GM18951 (cell line): ENCODE measurements around the gene COL4A2.

ENCODE experiments used
- POLR2A ChIP-seq: IDR thresholded peaks from 4 replicates; pipeline ENCODE4 v1.6.1; 2011; ENCODE audit warnings: mild to moderate bottlenecking; ENCODE audit not compliant: insufficient read length, insufficient read depth; ENCODE audit errors: extremely low read depth
- in situ Hi-C: fragments of 300-500 bp; cut with MboI; formaldehyde crosslinking; loops from one replicate; pipeline ENCODE4 v1.12.0; 2022; ENCODE audit warnings: low sequenced_read_pairs, mixed read lengths, inconsistent platforms; ENCODE audit not compliant: unreplicated experiment

The COL4A2 gene

GRCh38 chr13:110329798-110330461 is 22.8 kb downstream of the COL4A2 start:
- in situ Hi-C loops, result no loop called here
- TF ChIP-seq POLR2A, result no peak

DNA sequence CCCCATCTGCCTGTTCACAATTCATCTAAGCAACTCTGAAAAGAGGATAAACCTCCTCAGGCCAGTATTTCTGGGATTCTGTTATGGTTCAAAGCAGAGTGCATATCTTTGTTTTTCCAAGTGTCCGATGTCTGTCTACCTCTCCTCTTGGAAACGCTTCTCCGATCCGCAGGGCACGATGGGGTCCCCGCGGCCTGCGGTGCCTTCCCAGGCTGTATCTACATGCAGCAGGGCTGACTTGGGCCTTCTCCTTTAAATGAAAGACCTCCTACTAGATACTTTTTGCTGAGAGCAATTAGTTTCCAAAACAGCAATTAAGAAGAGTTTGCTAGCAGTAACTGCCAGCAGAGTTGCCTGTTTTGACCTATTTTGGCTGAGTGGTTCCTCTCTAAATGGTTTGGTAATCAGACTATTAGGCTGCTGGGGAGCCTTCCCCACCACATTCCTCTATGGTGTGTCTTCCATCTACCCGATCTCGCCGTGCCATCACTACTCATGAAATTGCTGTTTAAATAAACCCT is 23.5 kb downstream of the COL4A2 start:
- no peak for TF ChIP-seq POLR2A
- in situ Hi-C loops, result no loop called here

DNA sequence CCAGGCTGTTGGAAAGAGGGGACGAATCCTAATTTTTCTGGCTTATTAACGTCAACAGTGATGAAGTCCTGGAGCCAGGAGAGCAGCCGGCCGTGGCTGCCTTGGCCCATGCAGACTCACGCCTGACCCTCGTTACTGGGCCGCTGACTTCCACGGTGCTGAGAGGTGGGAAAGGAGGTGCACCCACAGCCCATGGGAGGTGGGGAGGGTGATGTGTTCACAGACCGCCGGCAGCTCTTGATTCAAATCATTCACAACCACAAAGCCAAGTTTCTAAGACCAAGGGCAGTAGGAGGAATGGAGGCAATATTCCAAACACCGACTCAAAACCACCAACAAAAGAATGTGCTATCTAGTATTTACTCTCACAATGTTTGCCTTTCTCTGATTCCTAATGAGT is 24.3 kb downstream of the COL4A2 start:
- TF ChIP-seq POLR2A, result no peak
- in situ Hi-C loops, result no loop called here

GRCh38 chr13:110332750-110333149 is 25.7 kb downstream of the COL4A2 start:
- no peak for TF ChIP-seq POLR2A
- in situ Hi-C loops, result no loop called here

DNA sequence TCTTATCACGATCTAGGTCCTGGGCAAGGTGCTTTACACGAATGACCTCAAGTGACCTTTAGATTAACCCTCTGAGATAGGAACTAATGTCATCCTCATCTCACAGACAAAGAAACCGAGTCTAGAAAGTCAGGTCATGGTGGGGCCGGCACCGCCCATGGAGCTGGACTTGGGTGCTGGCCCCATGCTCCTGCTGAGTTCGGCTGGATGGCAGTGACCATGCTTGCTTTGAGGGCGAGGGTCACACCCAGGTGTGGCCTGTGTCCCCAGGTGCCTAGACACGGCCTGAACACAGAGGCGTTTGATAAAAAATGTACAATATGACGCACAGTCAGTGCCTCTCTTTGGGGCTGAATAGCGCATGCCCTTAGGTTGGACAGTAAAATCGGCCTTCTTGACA is 26.8 kb downstream of the COL4A2 start:
- no peak for TF ChIP-seq POLR2A
- in situ Hi-C loops, result no loop called here

DNA sequence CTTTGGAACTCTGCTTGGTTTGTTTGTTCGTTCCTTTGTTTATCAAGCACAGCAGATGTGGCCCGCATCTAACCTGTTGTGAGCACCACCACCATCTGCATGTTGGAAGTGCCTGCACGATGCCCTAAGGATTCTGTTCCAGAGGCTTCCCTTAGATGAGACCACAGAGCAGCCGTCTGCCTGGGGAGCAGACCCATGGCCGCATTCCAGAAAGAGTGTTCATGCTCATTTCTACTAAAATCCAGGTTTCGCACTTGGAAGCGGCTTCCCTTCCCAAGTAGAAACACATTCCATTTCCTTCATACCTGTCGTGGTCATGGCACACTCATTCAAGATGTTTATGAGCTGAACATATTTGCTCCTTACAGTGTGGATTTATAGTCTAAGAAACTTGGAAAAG is 27.2 kb downstream of the COL4A2 start:
- in situ Hi-C loops, result no loop called here
- TF ChIP-seq POLR2A, result no peak

- in situ Hi-C loops, result no loop called here
- no peak for TF ChIP-seq POLR2A
Observed at GRCh38 chr13:110334841-110335490, 27.9 kb downstream of the COL4A2 start.

DNA sequence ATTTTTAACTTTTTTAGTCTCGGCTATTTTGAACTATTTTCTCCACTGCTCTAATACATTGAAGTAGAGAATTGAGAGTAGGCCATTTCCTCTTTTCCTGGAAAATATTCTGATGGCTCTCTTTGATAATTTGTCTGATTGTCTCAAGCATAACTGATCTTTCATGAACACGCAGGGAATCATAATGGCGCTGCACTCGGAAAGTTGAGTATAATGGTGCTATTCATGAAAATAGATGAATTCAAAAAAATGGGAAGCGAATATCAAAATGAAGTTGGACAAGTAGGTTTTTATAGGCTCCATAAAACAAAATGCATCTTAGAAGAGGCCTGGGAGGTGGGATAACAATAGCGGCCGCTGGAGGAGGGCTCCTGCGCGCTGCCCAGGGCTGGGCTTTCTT is 29.0 kb downstream of the COL4A2 start:
- in situ Hi-C loops, result no loop called here
- no peak for TF ChIP-seq POLR2A

- in situ Hi-C loops, result no loop called here
- no peak for TF ChIP-seq POLR2A
Observed at GRCh38 chr13:110336681-110337080, 29.6 kb downstream of the COL4A2 start.

GRCh38 chr13:110337247-110337646 is 30.2 kb downstream of the COL4A2 start:
- in situ Hi-C loops, result no loop called here

GRCh38 chr13:110338441-110339101 is 31.5 kb downstream of the COL4A2 start:
- no peak for TF ChIP-seq POLR2A
- in situ Hi-C loops, result no loop called here

More at GRCh38 chr13:110337247-110337646, 30.2 kb downstream of the COL4A2 start:
- TF ChIP-seq POLR2A, result no peak

GRCh38 chr13:110339263-110339662 is 32.2 kb downstream of the COL4A2 start:
- TF ChIP-seq POLR2A, result no peak
- in situ Hi-C loops, result no loop called here

DNA sequence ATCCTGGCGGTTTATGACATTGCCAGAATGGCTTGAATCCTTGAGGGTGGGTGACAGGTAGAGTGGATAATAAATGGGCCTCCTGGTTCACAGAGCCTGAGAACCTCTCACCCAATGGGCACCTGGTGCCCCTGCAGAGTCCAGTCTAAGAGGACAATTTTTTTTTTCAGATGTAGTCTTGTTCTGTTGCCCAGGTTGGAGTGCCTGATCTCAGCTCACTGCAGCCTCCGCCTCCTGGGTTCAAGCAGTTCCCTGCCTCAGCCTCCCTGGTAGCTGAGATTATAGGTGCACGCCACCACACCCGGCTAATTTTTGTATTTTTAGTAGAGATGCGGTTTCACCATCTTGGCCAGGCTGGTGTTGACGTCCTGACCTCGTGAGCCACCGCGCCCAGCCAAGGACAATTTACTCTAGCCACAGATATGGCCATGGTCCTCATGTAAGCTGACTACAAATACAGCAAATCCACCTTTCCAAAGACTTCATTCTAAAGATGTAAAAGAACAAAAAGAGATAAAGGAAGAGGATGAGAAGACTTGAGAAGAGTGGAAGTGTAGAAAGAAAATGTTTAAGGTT is 33.0 kb downstream of the COL4A2 start:
- in situ Hi-C loops, result no loop called here
- TF ChIP-seq POLR2A, result no peak
